HCEC 1CT (cell line): ENCODE results near the gene RAB43.
A peak's percentile ranks its signal among the peaks of the same experiment; 100 is the strongest.
"Not testable (repeated sequence)": the region's sequence is repeated elsewhere in the genome, so short reads cannot be mapped to it uniquely, and the experiment has no call there.

Source experiments
- DNase-seq: peaks from one replicate; pipeline ENCODE4 v3.0.0-alpha.2; 2017

RAB43 gene

GRCh38 chr3:129087138-129087702 lies 34.4 kb downstream of the RAB43 start:
- DNase-seq = no peak

- no peak for DNase-seq
Observed at GRCh38 chr3:129085818-129086217, 35.8 kb downstream of the RAB43 start.

- DNase-seq = no peak
Observed at GRCh38 chr3:129085165-129085715, 36.4 kb downstream of the RAB43 start.

- no peak for DNase-seq
Observed at GRCh38 chr3:129084501-129084900, 37.1 kb downstream of the RAB43 start.

GRCh38 chr3:129082026-129082425 lies 39.6 kb downstream of the RAB43 start:
- DNase-seq = no peak

GRCh38 chr3:129081503-129081902 lies 40.1 kb downstream of the RAB43 start:
- DNase-seq = no peak

GRCh38 chr3:129078510-129078909 lies 43.1 kb downstream of the RAB43 start:
- no peak for DNase-seq

- DNase-seq = peak; percentile 75
Observed at GRCh38 chr3:129077222-129077621, 44.4 kb downstream of the RAB43 start.

DNA sequence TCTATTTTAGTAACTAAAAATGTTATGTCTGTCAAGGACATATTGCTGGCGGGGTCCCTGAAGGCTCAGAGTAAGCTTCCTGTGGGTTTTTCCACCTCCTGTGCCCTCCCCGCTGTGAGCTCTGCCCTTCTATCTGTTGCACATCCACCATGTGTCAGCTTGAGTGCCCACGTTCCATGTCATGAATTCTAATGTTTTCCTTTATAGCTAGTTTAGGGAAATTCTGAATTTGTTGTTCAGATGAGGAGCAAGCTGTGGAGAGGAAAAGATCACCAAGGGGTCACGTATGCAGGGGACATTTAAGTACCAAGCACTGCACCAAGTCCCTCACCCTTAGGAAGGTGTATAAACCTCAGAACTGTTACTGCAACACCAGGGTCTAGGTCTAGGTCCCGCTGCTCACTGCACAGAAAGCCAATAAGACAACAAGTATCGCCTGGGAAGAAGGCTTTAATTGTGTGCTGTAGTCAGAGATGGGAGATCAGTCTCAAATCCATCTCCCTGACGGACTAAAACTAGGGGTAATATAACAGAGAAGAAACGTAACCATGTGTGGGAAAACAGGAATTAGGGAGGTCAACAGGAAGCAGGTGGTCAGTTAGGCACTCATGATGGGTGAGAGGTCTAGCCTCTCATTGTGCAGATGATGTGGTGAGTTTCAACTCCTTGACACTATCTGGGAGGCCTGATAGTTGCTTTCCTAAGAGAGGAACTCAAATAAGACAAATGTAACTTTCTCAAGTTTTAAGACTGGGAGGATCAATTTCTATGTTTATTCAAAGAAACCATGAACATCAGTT lies 51.3 kb downstream of the RAB43 start:
- DNase-seq = no peak

GRCh38 chr3:129069313-129070085 lies 52.1 kb downstream of the RAB43 start:
- DNase-seq = not testable (repeated sequence)

GRCh38 chr3:129068291-129068886 lies 53.2 kb downstream of the RAB43 start:
- no peak for DNase-seq

- DNase-seq = not testable (repeated sequence)
Observed at GRCh38 chr3:129067719-129068118, 53.9 kb downstream of the RAB43 start.

- DNase-seq = no peak
Observed at GRCh38 chr3:129065720-129066073, 55.9 kb downstream of the RAB43 start.

- DNase-seq = no peak
Observed at GRCh38 chr3:129065016-129065719, 56.4 kb downstream of the RAB43 start.

DNA sequence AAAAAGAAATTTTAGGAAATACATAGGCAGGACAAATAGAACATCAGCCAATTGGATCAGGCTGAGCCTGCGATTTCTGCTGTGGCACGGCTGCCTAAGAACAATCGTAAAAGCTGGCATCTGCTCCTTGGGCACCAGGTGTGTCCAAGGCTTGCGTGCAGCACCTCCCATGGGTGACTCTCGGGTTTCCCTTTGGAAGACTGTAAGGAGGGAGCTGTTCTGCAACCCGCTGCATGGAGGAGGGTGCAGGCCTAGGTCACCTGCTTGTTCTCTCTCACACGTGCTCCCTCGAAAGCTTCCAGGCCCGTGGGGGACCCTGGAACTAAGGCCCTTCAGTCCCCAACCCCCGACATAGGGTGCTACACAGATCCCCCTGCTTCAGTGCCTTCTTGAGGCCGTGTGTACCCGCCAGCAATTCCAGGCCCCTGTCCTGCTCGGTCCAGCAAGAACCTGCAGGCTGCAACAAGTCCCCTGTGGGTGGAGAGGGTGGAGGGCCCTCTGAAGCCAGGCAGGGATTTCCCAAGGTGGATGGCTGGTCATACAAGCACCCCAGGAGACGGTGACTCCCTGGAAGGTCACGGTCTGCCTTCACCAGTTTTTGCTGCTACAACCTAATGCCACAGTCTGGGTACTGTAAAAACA lies 57.6 kb downstream of the RAB43 start:
- DNase-seq = no peak

- DNase-seq = no peak
Observed at GRCh38 chr3:129063091-129063640, 58.4 kb downstream of the RAB43 start.

DNA sequence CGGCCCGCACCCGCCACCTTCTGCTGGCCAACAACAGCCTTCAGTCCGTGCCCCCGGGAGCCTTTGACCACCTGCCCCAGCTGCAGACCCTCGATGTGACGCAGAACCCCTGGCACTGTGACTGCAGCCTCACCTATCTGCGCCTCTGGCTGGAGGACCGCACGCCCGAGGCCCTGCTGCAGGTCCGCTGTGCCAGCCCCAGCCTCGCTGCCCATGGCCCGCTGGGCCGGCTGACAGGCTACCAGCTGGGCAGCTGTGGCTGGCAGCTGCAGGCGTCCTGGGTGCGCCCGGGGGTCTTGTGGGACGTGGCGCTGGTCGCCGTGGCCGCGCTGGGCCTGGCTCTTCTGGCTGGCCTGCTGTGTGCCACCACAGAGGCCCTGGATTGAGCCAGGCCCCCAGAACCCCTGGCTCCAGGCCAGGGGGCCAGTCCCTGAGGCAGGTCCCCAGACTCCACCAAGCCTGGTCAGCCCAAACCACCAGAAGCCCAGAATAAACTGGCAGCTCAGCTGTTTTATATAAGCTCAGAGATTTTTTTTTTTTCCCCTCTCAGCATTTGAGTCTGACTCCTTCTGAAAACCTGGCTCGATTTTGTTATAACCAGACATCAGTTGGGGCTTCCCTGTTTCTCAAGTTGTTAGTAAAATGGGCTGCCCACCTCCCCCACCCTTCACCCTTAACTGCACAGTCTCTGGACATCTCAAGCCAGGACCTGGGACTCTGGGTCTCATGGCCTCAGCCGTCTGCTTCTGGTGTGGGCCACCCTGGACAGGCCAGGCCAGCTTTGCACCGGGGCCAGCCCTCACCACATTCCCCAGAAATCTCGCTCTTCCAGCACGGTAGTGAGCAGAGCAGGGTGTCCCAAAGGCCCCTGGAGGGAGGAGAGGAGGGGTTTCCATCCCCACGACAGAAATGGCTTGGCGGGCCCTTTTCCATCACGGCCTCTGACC lies 59.4 kb downstream of the RAB43 start:
- no peak for DNase-seq

DNA sequence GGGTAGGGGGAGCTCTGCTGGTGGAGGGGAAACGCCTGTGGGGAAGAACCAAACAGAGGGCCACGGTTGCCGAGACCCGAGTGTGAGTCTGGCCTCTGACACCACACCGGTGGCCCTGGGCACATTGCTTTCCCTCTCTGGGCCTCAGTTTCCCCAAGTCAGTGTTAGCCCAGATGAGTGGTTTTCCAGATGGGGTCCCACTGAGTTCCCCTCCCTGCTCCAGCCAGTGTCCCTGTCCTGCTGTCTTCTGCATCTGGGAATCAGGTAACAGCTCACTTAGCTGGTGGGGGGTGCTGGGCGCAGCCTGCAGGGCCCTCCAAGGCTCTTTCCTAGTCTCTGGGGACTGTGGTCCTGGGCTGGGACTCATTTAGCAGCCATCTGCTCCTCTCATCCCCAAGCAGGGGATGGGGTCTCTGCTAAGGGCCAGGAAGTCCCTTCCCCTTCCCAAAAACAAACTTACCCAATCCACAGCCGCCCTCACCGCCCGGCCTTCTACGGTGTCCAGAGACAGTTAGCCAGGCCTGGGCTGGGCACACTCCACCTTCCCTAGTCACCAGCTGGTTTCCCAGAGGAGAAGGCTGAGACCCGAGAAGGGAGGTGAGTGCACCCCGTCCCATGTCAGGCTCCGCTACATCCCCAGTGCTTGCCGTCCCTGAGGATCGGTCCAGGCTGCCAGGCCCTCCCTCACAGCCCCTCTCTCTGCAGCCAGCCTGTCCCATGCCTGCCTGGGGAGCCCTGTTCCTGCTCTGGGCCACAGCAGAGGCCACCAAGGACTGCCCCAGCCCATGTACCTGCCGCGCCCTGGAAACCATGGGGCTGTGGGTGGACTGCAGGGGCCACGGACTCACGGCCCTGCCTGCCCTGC lies 60.3 kb downstream of the RAB43 start:
- no peak for DNase-seq

GRCh38 chr3:129060276-129061022 lies 61.2 kb downstream of the RAB43 start, which contains the start of gene GP9:
GP9 (plus strand) TSS chr3:129060779; CDS start chr3:129061740, 961 bp downstream.
- no peak for DNase-seq
